Measurements from ENCODE around the gene CEP43.
A peak's percentile ranks its signal among the peaks of the same experiment; 100 is the strongest.

Gene CEP43, protein sequence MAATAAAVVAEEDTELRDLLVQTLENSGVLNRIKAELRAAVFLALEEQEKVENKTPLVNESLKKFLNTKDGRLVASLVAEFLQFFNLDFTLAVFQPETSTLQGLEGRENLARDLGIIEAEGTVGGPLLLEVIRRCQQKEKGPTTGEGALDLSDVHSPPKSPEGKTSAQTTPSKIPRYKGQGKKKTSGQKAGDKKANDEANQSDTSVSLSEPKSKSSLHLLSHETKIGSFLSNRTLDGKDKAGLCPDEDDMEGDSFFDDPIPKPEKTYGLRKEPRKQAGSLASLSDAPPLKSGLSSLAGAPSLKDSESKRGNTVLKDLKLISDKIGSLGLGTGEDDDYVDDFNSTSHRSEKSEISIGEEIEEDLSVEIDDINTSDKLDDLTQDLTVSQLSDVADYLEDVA

DNA sequence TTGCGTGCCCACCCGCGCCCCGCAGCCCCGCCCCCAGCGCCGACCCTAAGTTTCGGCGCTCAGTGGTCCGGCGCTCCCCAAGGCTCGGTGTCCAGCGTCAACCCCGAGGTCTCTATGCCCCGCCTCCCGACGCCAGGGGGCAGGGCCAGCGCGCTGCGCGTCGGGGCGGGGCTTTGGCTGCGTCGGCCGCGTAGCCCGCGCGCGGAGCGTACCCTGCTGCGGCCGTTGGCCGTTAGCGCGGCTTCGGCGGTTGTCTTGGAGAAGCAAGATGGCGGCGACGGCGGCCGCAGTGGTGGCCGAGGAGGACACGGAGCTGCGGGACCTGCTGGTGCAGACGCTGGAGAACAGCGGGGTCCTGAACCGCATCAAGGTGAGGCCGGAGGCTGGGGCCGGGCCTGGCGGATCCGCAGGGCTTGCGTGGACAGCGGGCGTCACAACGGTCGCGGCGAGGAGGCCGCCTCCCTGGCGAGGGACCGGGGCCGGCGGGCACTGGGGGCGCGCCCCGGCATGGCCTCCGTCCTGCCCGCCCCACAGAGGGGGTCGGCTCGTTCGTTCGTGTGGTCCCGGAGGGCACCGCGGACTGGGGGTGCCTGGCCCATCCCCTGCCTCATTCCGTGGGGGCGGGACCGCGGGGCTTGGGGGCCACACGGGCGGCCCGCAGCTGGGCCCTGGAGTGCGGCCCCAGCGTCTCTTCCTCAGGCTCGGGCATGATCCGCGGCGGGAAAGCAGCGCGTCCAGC is at the start of gene CEP43:
Gene CEP43 (plus strand): TSS at position 253 of the 739 bp plus-strand sequence. CDS start 16 bp downstream, at position 269.
- DNase-seq (ENCODE audit: low read depth in 1 of 2, low spot score in 1 of 2), result peak; percentile 82 to 84

DNA sequence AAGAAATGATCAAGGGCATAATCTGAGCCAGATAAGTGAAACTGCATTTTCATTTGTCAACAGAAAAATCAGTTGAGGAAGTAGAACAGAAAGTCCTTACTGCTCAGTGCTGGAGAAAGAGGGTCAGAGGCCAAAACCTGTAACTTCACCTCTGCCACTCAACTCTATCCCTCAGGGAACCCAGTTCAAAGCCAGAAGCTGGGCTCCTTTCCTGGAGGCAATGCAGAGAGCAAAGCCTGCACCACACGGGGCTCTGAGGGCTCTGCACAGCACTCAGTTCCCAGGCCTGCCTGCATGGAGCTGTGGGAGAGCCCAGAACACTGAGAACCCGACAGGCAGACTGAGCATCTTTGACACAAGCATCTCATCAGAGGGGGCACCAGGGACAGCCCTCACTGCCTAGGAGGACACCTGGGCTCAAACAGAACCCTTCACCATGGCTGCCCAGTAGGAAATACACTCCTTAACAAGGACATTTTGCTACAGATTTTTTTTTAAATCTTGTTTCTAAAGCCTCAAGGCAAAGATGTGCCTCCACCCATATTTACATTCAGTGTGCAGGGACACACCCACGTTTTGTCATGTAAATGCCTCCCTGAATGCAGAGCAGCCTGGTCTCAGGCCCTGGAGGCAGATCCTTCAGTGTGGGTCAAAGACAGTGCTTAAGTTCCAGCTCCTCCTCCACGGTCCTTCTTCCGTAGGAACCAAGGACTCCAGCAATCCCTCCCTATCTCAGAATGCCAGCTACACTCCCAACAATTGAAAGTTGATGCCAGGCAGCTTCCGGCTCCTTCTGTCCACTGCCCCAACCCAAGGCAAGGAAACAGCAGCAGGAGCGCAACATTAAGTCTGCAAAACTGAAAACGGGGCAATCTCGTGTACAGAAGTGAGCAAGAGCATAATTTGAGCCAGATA is 49.4 kb upstream of the CEP43 start:
- DNase-seq (ENCODE audit: low read depth in 1 of 2, low spot score in 1 of 2), result no peak

DNA sequence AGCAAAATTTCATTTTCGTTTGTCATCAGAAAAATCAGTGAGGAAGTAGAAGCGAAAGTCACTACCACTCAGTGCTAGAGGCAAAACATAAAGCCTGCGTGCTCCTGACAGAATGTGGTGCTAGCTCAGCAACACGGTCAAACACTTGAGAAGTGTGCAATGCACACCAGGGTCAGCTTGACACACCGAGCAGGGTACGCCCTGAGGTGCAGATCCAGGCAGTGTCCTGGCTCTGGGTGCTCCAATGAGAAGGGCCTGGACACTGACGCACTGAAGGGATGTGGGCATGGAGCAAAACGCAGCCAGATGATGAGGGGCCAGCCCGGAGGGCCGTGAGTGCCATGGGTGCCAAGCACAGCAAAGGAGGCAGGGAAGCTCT is 48.8 kb upstream of the CEP43 start:
- DNase-seq (ENCODE audit: low read depth in 1 of 2, low spot score in 1 of 2), result no peak

DNA sequence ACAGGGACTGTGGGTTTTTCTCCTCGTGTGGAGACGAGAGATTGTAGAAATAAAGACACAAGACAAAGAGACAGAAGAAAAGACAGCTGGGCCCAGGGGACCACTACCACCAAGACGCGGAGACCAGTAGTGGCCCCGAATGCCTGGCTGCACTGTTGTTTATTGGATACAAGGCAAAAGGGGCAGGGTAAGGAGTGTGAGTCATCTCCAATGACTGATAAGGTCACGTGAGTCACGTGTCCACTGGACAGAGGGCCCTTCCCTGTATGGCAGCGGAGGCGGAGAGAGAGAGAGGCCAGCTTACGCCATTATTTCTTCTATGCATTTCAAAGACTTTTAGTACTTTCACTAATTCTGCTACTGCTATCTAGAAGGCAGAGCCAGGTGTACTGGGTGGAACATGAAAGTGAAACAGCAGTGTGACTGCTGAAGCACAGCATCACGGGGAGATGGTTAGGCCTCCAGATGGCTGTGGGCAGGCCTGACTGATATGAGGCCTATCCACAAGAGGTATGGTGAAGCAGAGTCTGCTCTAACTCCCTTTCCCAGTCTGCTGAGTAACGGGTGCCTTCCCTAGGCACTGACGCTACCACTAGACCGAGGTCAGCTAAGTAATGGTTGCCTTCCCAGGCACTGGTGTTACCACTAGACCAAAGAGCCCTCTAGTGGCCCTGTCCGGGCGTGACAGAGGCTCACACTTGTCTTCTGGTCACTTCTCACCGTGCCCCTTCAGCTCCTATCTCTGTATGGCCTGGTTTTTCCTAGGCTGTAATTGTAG is 48.1 kb upstream of the CEP43 start:
- DNase-seq (ENCODE audit: low read depth in 1 of 2, low spot score in 1 of 2), result peak; percentile 49 to 85

DNA sequence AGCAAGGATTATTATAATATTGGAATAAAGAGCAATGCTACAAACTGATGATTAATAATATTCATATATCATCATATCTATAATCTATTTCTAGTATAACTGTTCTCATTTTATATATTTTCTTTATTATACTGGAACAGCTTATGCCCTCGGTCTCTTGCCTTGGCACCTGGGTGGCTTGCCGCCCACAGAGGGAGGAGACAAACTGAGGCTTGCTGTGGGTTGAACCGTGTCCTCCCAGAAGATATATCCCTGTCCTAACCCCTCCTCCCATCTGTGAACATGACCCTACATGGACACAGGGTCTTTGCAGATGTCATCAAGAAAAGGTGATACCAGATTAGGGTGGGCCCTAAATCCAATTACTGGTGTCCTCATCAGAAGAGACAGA is 47.5 kb upstream of the CEP43 start:
- no peak for DNase-seq (ENCODE audit: low read depth in 1 of 2, low spot score in 1 of 2)

DNA sequence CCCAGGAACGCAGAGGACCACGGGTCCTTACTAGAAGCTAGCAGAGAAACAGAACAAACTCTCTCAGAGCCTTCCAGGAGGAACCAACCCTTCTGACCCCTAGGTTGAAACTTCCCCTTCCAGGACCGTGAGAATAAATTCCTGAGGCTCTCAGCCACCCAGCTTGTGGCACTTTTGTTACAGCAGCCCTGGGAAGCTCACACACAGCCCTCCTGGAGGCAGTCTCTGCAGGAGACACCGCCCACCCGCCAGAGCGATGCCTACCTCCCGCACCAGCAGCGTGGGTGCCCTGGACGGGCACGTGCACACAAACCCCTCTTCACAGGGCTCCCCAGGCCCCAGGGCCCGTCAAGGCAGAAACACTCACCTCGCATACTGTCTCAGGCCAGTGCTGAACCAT is 47.1 kb upstream of the CEP43 start:
- no peak for DNase-seq (ENCODE audit: low read depth in 1 of 2, low spot score in 1 of 2)

DNA sequence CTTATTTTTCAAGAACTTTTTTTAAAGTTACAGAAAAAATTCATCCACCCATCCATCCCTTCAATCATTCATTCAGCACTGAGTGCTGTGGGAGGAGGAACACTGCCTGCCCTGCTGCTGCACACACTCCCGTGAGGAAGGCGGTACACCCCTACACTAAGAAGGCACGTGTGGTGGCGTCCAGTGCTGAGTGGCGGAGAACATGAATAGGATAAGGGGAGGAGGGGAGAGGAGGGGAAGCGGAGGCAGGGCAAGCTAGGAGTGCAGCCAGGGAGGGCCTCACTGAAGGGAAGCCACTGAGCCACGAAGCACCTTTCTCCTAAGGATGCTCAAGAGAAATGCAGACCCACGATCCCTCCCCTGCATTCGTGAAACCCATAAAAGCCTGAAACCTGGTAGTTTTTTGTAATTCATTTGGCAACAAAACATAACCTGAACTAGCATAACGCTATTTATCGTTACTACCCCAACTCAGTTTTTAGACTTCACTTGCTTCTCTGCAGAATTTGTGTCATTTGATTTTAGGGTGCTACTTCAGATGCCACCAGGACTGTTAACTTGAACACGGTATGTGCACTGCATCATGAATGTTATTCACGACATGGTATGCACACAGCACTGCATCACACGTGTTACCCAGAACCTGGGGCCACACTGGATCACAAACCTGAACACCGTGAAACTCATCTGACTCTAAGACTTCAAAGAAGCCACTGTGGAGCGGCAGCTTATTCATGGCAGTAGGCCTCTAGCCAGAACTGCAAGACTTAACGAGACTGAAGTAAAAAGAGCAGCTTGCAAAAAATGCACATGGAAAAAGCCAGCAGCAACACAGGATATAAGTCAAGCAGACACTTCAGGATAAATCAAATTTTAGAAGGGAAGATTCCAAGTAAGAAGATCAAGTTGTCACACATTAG is 46.4 kb upstream of the CEP43 start:
- no peak for DNase-seq (ENCODE audit: low read depth in 1 of 2, low spot score in 1 of 2)

DNA sequence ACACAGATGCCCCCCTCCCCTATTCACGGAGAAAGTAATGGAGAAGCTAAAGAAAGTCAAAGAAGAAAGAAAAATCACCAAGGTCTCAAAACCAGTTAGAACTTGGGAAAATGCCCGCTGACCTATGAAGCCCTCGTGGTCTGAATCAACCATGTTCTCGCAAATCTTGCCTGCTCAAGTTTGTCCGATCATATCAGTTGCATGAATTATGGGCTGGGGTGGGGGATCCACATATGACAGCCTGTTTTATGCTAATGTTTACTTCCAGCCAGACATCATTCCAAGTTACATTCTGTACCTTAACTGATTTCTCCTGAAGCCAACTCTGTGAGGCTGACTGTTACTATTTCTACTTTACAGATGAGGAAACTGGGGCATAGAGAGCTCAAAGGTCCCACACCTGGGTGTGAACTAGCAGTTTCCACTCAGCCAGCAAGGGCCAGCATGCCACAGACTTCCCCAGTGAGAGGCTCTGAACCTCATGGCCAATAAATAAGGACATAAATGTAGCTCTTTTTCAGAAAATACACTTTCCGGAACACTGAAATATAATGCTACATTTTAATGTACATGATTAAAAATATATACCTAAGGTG is 45.0 kb upstream of the CEP43 start:
- DNase-seq (ENCODE audit: low read depth in 1 of 2, low spot score in 1 of 2), result no peak

DNA sequence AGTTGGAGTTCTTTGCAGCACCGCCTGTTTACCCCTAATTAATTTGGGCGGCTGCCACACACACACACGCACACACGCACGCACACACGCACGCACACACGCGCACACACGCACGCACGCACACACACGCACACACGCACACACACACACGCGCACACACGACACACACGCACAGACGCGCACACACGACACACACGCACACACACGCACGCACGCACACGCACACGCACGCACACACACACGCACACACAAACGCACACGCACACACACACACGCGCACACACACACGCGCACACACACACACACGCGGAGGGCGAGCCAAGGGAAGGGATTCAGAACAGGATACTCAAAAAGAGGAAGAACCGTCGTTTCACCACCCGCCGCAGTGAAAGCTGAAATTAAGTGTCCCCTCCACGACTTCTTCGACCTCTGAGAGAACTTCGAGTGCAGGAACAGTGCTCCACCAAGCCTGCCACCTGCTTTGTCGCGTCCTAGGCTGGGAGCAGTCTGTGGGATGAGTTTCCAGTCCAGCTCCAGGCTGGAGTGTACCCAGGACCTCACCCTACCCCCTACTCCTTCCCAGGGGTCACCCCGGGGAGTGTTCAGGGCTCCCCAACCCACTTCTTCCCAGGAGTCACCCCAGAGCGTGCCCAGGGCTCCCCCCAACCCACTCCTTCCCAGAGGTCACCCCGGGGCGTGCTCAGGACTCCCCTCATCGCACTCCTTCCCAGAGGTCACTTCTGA is 43.9 kb upstream of the CEP43 start:
- no peak for DNase-seq (ENCODE audit: low read depth in 1 of 2, low spot score in 1 of 2)

DNA sequence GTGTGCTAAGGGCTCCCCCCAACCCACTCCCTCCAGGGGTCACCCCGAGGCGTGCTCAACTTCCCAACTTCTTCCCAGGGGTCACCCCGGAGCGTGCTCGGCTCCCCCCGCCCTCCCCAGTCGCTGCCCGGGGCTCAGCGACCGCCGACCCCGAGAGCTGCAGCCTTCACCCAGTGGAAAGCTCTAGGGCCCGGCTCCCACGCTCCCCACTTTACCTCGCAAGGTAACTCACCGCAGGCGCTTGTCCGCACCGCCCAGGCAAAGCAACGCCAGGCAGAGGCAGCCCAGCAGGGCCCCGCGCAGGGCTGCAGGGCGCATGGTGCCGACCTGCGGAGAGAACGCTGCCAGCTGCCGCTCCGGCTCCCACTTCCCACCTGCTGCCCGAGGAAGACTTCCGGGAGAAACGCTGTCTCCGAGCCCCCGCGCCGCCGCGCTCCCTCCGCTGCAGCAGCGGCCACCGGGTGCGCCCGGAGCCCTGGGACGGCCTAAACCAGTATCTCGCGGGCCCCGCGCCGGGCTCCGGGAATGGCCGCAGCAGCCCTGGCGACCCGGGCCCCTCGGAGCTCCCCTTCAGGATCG is 43.2 kb upstream of the CEP43 start:
- no peak for DNase-seq (ENCODE audit: low read depth in 1 of 2, low spot score in 1 of 2)

DNA sequence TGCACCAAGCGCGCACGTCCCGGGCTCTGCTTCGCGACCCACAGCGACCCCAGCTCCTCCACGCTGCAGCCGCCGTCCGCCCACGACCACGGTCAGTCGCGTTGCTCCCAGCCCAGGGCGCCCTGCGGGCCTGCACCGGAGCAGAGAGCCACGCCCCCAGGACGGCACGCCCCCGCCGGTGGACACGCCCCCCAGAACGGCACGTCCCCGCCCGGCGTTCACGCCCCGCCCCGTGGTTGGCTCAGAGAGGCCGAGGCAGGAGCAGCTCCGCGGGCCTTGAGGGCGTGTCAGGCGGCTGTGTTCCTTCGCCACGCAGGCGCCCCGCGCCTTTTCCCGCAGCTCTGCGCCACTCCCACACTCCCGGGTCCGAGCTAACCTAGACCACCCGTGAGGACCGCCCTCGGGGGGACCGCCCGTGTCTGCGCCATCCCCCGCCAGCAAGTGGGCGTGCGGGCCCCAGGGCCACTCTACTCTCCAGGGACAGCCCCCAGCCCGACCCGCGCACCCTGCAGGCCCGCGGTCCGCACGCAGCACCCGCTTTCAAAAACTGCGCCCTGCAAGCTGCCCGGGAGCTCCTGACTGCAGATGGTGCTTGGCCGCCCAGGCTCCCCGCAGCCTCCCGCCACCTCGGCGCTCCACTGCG is 42.6 kb upstream of the CEP43 start, which contains the start of gene RNASET2:
Gene RNASET2 (minus strand): TSS at position 107 of the 643 bp plus-strand sequence. CDS start 368 bp downstream, outside the sequence.
- peak; percentile 98 to 100 for DNase-seq (ENCODE audit: low read depth in 1 of 2, low spot score in 1 of 2)

DNA sequence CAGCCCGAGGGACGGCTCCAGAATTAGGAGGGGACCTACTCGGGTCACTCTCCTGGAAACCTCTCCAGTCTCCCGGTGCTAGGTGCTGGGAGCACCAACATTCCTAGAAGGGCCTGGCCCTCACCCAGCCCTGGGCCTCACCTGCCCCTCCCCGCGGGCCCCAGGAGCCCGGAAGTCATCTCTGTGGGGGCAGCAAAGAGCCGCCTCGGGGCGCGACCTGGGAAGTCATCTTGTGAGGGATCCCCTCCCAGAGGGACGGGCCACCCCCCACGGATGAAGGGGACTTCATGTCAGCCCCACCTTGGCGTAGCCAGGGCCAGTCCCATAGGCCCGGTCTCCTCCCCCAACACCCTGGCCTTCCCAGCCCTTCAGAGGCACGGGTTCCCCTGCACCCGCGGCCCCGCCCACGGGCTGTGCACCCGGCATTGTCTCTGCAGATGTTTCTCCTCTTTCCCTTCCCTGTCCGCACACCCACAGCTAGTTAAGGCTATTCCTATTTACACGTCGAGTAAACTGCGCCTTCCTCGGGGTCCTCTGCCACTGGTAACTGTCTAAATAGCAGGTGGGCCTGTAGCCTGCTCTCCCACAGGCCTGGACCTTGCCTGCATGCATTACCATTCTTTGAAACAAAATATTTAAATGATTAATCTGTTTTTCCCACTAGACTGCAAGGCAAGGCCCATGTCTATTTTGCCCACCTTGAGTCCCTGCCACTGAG is 42.0 kb upstream of the CEP43 start:
- DNase-seq (ENCODE audit: low read depth in 1 of 2, low spot score in 1 of 2), result no peak

DNA sequence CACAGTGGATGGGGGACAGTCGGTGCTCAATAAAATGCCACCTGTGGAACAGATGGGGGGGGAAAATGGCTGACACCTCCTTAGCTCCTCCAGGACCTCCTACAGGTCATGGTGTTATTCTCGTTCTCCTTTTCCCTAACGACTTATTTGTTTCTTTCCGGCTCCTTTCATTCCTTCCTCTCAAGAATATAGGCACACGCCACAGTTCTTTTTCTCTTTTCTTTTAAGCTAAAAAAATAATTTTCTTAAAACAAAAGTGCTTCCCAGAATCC is 41.5 kb upstream of the CEP43 start:
- no peak for DNase-seq (ENCODE audit: low read depth in 1 of 2, low spot score in 1 of 2)

DNA sequence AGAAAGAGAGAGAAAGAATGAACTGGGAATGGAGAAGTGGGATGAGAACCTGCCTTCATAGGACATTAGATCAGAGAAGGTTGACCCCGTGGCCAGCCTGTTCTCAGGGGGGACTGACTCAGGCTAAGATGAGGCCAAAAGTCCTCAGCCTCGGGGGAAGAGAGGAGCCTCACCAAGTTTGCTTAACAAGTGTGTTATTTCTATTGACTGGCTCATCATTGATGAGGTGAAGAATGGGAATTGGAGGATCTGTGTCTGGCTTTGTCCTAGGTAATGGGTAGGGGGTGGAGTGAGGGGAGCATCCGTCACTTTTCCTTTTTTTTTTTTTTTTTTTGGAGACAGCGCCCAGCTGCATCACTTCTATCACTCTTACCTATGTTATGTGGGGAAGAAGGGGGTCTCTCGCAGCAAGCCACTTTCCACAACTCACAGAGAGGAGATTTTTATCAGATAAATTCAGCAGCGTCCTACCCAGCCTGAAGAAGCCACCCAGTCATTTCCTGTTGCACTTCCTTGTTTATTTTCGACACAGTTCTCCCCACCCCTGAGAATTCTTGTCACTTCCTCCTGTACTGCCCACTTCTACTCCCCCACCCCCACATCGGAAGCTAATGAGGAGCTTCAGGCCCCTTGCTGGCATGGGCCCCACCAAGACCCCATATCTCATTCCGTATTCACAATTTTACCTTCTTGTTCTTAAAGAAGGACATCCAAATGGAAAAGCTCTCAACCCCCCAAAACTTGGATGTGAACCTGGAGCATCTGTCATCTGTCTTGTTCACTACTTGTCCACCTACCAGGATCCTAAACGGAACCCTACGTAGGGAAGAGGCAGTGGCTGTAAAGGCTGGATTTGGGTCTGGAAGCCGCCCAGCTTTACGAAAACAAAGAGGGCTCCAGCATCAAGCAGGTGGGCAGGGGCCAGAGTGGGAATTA is 40.0 kb upstream of the CEP43 start:
- DNase-seq (ENCODE audit: low read depth in 1 of 2, low spot score in 1 of 2), result no peak

DNA sequence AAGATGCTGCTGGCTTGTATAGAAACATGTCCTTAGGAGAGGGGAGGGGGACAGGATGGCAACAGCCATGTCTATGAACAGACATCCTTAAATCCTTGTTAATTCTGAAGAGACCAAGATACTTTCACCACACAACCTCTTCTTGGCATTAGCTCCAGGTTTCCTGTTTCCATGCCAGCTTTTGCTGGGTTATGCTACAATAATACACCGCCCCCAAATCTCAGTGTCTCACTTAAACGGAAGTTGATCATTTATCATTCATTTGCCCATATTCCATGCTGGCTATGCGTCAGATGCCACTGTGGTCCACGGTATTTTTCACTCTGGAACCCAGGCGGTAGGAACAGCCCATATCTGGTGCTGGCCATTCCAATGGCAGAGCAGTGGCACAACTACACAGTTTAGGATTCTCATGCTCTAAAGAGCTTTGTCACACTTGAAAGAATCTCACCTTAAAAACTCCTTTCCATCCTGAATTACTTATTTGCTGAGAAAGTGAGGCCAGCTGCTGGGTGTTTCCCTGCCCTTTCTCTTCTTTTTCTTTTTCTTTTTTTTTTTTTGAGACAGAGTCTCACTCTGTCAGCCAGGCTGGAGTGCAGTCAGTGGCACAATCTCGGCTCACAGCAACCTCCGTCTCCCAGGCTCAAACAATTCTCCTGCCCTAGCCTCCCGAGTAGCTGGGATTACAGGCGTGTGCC is 39.1 kb upstream of the CEP43 start:
- DNase-seq (ENCODE audit: low read depth in 1 of 2, low spot score in 1 of 2), result no peak

DNA sequence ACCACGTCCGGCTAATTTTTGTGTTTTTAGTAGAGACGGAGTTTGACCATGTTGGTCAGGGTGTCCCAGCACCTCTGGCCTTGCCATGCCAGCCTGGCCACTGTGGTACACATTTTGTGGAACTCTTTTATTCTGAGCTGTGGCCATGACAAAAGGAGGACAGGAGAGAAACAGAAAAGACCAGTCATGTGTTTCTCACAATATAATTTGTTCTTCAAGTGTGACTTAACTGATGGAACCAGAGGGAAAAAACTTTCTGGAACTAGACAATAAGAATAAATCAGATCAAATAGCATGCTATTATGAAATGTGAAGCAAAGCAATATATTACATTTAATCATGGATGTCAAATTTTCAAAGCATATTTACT is 38.6 kb upstream of the CEP43 start:
- no peak for DNase-seq (ENCODE audit: low read depth in 1 of 2, low spot score in 1 of 2)
